Esophagus squamous epithelium (tissue), 4 donors: Measurements from ENCODE around the gene RALGPS1.

Experiments used
- CTCF ChIP-seq, 6 experiments: fragments of 450-650 bp in 4 of 6; fragments of 200-600 bp in 2 of 6; sonication (generic) in 2 of 6; IDR thresholded peaks; one replicate each; pipeline ENCODE4 v1.5.1; 2016 to 2019; ENCODE audit warnings: antibody characterized with exemption in 6 of 6, mild to moderate bottlenecking in 4 of 6, moderate library complexity in 4 of 6
- POLR2A ChIP-seq, 4 donors: fragments of 450-650 bp; IDR thresholded peaks; one replicate each; pipeline ENCODE4 v1.6.1; 2017; ENCODE audit warnings: antibody characterized with exemption in 4 of 4, mild to moderate bottlenecking in 4 of 4, moderate library complexity in 3 of 4

GRCh38 chr9:127181595-127182190 lies 267.1 kb downstream of the RALGPS1 start:
- TF ChIP-seq CTCF (IDR thresholded peaks at IDR 0.05) (no peak), POLR2A (IDR thresholded peaks at IDR 0.05) (no peak)
